ENCODE data around the gene PTPRT.

GRCh38 chr20:42576167-42576566, 613.5 kb downstream of the PTPRT start:
- TF ChIP-seq, protein P1, sequence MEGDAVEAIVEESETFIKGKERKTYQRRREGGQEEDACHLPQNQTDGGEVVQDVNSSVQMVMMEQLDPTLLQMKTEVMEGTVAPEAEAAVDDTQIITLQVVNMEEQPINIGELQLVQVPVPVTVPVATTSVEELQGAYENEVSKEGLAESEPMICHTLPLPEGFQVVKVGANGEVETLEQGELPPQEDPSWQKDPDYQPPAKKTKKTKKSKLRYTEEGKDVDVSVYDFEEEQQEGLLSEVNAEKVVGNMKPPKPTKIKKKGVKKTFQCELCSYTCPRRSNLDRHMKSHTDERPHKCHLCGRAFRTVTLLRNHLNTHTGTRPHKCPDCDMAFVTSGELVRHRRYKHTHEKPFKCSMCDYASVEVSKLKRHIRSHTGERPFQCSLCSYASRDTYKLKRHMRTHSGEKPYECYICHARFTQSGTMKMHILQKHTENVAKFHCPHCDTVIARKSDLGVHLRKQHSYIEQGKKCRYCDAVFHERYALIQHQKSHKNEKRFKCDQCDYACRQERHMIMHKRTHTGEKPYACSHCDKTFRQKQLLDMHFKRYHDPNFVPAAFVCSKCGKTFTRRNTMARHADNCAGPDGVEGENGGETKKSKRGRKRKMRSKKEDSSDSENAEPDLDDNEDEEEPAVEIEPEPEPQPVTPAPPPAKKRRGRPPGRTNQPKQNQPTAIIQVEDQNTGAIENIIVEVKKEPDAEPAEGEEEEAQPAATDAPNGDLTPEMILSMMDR (IDR thresholded peaks at IDR 0.05) = no peak
- TF ChIP-seq POLR2A (IDR thresholded peaks at IDR 0.05) = no peak

All from Peyer's patch (tissue), 4 donors.